Kidney (tissue), 14 donors: ENCODE results near the gene PLXNC1. TPM values are rescaled to one million over a fixed set of nuclear protein-coding genes. Genes with fewer than 3 reads are reported as not detected.

Experiments used
- DNase-seq, 5 donors: peaks; one replicate each; pipeline ENCODE4 v3.0.0-alpha.2; 2013 to 2020
- FAIRE-seq: peaks from 2 replicates; lab custom pipeline; 2012; peaks lifted over from hg19 to GRCh38; lab: Jason Lieb, UNC
- H3K27ac ChIP-seq, 2 donors: one replicate each; pipeline ENCODE4 v1.7.0; 2013; ENCODE audit warnings: low read depth in 2 of 2, low read length in 2 of 2, inconsistent platforms in 1 of 2
- H3K27me3 ChIP-seq: one replicate; pipeline ENCODE4 v1.7.1; 2013; ENCODE audit warnings: low read length, inconsistent platforms; ENCODE audit not compliant: control insufficient read depth, insufficient read depth
- H3K36me3 ChIP-seq, 3 donors: one replicate each; pipeline versions ENCODE4 v1.7.0 to v1.7.1; 2013; ENCODE audit warnings: low read length in 3 of 3, control low read depth in 1 of 3, inconsistent platforms in 1 of 3; ENCODE audit not compliant: insufficient read depth in 3 of 3, control insufficient read depth in 2 of 3
- H3K4me1 ChIP-seq, 3 donors: one replicate each; pipeline versions ENCODE4 v1.7.0 to v1.7.1; 2013; ENCODE audit warnings: low read length in 3 of 3, inconsistent platforms in 1 of 3, low read depth in 1 of 3; ENCODE audit not compliant: control insufficient read depth in 2 of 3, insufficient read depth in 2 of 3
- H3K4me3 ChIP-seq, 3 donors: one replicate each; pipeline versions ENCODE4 v1.7.0 to v1.8.1; 2013; ENCODE audit warnings: low read length in 3 of 3, control low read depth in 1 of 3, inconsistent platforms in 1 of 3
- H3K9ac ChIP-seq, 3 donors: one replicate each; pipeline versions ENCODE4 v1.7.0 to v1.7.1; 2013; ENCODE audit warnings: low read length in 3 of 3, control low read depth in 1 of 3, inconsistent platforms in 1 of 3
- H3K9me3 ChIP-seq, 3 donors: one replicate each; pipeline versions ENCODE4 v1.7.0 to v1.7.1; 2013; ENCODE audit warnings: low read length in 3 of 3, control low read depth in 1 of 3, inconsistent platforms in 1 of 3; ENCODE audit not compliant: control insufficient read depth in 2 of 3, insufficient read depth in 1 of 3
- CTCF ChIP-seq: IDR thresholded peaks from 3 replicates; pipeline ENCODE4 v1.5.1; 2012; ENCODE audit warnings: mild to moderate bottlenecking, moderate library complexity, borderline replicate concordance; ENCODE audit not compliant: insufficient read depth; ENCODE audit errors: extremely low read depth
- intact Hi-C: fragments of 100-400 bp; cut with DNase I; formaldehyde crosslinking; loops from one replicate; pipeline ENCODE4 v1.11.1; 2022
- polyA plus RNA-seq: library from polyadenylated mRNA; stranded (reverse); fragments of 350-450 nt; fragmentation: Illumina TruSeq; extraction: RNeasy Lipid Tissue Mini Kit (QIAGEN cat#74804); gene quantifications from one replicate; pipeline ENCODE4 v1.2.3, GENCODE V29; 2014; ENCODE audit warnings: low read depth, low replicate concordance; ENCODE audit not compliant: insufficient read depth
- total RNA-seq: library from RNA; stranded (reverse); fragmentation: NEBNext Ultra II Directional; extraction: Animal tissue kit (Norgen Biotek cat#: 25700); gene quantifications from one replicate; pipeline ENCODE4 v1.2.1, GENCODE V29; 2021
- donor health status: control.
- donor health status: control.
- donor health status: control.
- donor health status: control.
- donor health status: control.
- donor health status: DM: yes; HTN: yes; CAD: no.
- donor health status: Normal renal cell carcinoma (clear cell type).

PLXNC1 gene
- total and polyA plus RNA-seq, 2 donors from 2014 or later = 1.8 to 11.6 TPM

GRCh38 chr12:94271351-94271750 is 123.0 kb downstream of the PLXNC1 start:
- Histone ChIP-seq H3K27me3 (no peaks in the 10 kb centered on the region), H3K4me1 (no peaks in the 10 kb centered on the region), H3K4me3 (no peak overlapping the region), H3K36me3 (no peaks in the 10 kb centered on the region), H3K9me3 (no peaks in the 10 kb centered on the region), H3K9ac (no peak overlapping the region), H3K27ac (no peak overlapping the region)
- TF ChIP-seq CTCF = no peak
- intact Hi-C loops = no loop called here
- no peak for FAIRE-seq
- no peak for DNase-seq

- Histone ChIP-seq H3K4me1 (no peaks in the 10 kb centered on the region), H3K36me3 (no peaks in the 10 kb centered on the region), H3K4me3 (no peak overlapping the region), H3K9ac (no peak overlapping the region), H3K9me3 (no peaks in the 10 kb centered on the region), H3K27ac (no peak overlapping the region), H3K27me3 (no peaks in the 10 kb centered on the region)
- intact Hi-C loops = no loop called here
- TF ChIP-seq CTCF = no peak
- DNase-seq (no peak), FAIRE-seq (no peak)
Measured at GRCh38 chr12:94272280-94272679, 123.9 kb downstream of the PLXNC1 start.

GRCh38 chr12:94273272-94273671 is 124.9 kb downstream of the PLXNC1 start:
- DNase-seq (no peak), FAIRE-seq (no peak)
- no peaks in the 10 kb centered on the region for H3K27me3 ChIP-seq
- H3K9ac ChIP-seq = no peak overlapping the region
- H3K36me3 ChIP-seq = no peaks in the 10 kb centered on the region
- intact Hi-C loops = no loop called here
- H3K27ac ChIP-seq = no peak overlapping the region
- no peak for TF ChIP-seq CTCF
- H3K4me3 ChIP-seq = no peak overlapping the region
- no peaks in the 10 kb centered on the region for H3K9me3 ChIP-seq
- no peaks in the 10 kb centered on the region for H3K4me1 ChIP-seq

GRCh38 chr12:94276725-94277124 is 128.3 kb downstream of the PLXNC1 start:
- Histone ChIP-seq H3K4me1 (peaks cover 0 to under 1% (median 0%) of the 10 kb centered on the region in 3 donors), H3K9ac (no peak overlapping the region), H3K27me3 (no peaks in the 10 kb centered on the region), H3K36me3 (peaks cover 0 to 3% (median 0%) of the 10 kb centered on the region in 3 donors), H3K4me3 (no peak overlapping the region), H3K9me3 (no peaks in the 10 kb centered on the region), H3K27ac (no peak overlapping the region)
- FAIRE-seq (no peak), DNase-seq (no peak)
- intact Hi-C loops = no loop called here
- TF ChIP-seq CTCF = no peak
